ENCODE results near the gene ERLEC1. TPM values are rescaled to one million over a fixed set of nuclear protein-coding genes. Genes with fewer than 3 reads are reported as not detected.
A peak's percentile ranks its signal among the peaks of the same experiment; 100 is the strongest.

The ERLEC1 gene
- total RNA-seq = 50.6 and 57.0 TPM in 2 replicates
- long read RNA-seq, transcript ERLEC1-201 (14 exons, 2,433 nt) = major isoform, 258 of 362 reads
- long read RNA-seq, transcript ERLEC1-202 (13 exons, 2,271 nt) = minor isoform, 63 of 362 reads
- long read RNA-seq, partial matches to known transcripts = 10 of 362 reads
- long read RNA-seq, other reads (novel, unspliced or antisense) = 30 of 362 reads

DNA sequence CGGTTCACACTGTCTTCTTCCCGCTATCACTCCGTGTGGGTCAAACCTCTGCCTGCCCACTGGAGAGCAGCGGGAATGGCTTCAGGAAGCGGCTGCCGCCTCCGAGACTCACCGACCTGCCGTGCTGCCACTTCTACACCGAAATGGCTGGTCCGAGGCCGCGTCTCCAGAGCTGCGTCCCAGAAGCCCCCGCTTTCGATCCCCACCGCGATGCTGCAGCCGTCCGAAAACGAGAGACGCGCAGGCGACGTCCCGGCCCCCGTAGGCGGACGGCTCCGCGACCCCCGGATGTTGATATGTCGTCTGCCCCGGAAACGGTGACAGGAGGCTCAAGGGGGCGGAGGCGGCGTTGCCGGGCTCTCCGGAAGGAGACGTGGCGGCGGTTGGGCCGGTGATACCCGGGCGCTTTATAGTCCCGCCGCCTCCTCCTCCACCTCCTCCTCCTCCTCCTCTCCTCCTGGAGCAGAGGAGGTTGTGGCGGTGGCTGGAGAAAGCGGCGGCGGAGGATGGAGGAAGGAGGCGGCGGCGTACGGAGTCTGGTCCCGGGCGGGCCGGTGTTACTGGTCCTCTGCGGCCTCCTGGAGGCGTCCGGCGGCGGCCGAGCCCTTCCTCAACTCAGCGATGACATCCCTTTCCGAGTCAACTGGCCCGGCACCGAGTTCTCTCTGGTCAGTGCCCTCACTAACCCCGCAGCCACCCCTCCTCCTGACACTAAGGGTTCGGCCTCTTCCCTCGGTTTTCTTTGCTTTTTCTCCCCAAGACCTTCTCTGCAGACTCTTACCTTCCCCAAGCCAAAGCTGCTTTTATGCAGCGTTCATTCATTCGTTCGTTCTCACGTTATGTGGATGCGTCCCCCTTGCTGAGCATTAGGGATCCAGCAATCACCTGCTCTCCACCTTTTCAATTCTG is at the start of gene ERLEC1, which contains the start of gene ASB3:
TSS of gene ERLEC1 (plus strand) at position 340 of the 909 bp plus-strand sequence. CDS start at position 507, 167 bp downstream.
TSS of gene ASB3 (minus strand) at position 249 of the 909 bp plus-strand sequence. CDS start 21,381 bp downstream, outside the sequence.
- Mint-ChIP-seq H3K27me3 (ENCODE audit: unreplicated experiment) (no peaks in the 10 kb centered on the region), H3K9me3 (ENCODE audit: unreplicated experiment) (no peaks in the 10 kb centered on the region), H3K36me3 (ENCODE audit: unreplicated experiment) (no peaks in the 10 kb centered on the region), H3K27ac (ENCODE audit: unreplicated experiment) (peak within 1 kb of the TSS; percentile 98), H3K4me3 (ENCODE audit: unreplicated experiment) (peak within 1 kb of the TSS; percentile 97), H3K4me1 (ENCODE audit: unreplicated experiment) (peaks cover 41% of the 10 kb centered on the region)
- no peak for TF ChIP-seq CTCF (IDR thresholded peaks at IDR 0.05)
- DNase-seq (ENCODE audit: extremely low spot score, unreplicated experiment) = peak; percentile 95

DNA sequence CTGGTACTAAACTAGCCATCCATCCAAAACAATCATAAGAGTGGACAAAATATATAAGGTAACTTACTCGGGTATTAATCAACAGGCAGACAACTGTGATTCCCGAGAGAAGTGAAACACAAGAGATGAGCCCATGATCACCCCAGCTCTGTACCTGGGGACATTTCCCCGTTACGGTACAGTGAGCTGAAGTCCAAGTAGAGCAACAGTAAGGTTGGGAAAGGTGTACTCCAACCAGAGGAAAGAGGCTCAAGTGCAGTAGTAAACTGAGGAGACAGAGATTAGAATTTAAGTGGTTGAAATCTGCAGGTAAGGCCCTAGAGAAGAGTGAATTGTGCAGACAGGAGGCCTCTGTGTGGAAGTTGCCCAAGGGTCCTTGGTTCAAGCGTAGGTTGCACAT is 49.8 kb upstream of the ERLEC1 start:
- Mint-ChIP-seq H3K4me3 (ENCODE audit: unreplicated experiment) (no peak overlapping the region), H3K9me3 (ENCODE audit: unreplicated experiment) (peaks cover 12% of the 10 kb centered on the region), H3K36me3 (ENCODE audit: unreplicated experiment) (peaks cover 27% of the 10 kb centered on the region), H3K27ac (ENCODE audit: unreplicated experiment) (no peak overlapping the region), H3K4me1 (ENCODE audit: unreplicated experiment) (peaks cover 16% of the 10 kb centered on the region), H3K27me3 (ENCODE audit: unreplicated experiment) (no peaks in the 10 kb centered on the region)
- no peak for DNase-seq (ENCODE audit: extremely low spot score, unreplicated experiment)
- TF ChIP-seq CTCF (IDR thresholded peaks at IDR 0.05) = no peak

- peaks cover 24% of the 10 kb centered on the region for H3K4me1 Mint-ChIP-seq (ENCODE audit: unreplicated experiment)
- H3K9me3 Mint-ChIP-seq (ENCODE audit: unreplicated experiment) = peaks cover 12% of the 10 kb centered on the region
- DNase-seq (ENCODE audit: extremely low spot score, unreplicated experiment) = no peak
- H3K27ac Mint-ChIP-seq (ENCODE audit: unreplicated experiment) = no peak overlapping the region
- H3K4me3 Mint-ChIP-seq (ENCODE audit: unreplicated experiment) = no peak overlapping the region
- no peaks in the 10 kb centered on the region for H3K27me3 Mint-ChIP-seq (ENCODE audit: unreplicated experiment)
- no peak for TF ChIP-seq CTCF (IDR thresholded peaks at IDR 0.05)
- H3K36me3 Mint-ChIP-seq (ENCODE audit: unreplicated experiment) = peaks cover 35% of the 10 kb centered on the region
Observed at GRCh38 chr2:53739032-53739431, 47.8 kb upstream of the ERLEC1 start.

DNA sequence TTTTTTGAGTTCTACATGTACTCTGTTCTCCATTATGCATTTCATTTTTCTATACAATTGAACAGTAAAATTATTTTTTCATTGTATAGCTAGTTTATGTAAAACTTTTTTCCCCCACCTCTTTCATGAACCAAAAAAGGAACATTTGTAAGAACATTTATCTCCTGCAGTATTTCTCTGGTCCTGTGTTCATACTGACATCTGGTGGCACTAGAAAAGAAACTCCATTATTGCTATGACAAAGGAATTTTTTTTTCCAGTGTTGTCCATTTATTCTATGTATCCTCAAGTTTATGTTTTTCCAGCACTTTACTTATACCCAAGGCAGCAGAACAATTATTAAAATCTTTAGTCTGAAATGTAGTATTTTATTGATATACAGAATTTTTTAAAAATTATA is 46.7 kb upstream of the ERLEC1 start:
- H3K4me1 Mint-ChIP-seq (ENCODE audit: unreplicated experiment) = peaks cover 31% of the 10 kb centered on the region
- H3K27ac Mint-ChIP-seq (ENCODE audit: unreplicated experiment) = no peak overlapping the region
- peaks cover 26% of the 10 kb centered on the region for H3K36me3 Mint-ChIP-seq (ENCODE audit: unreplicated experiment)
- DNase-seq (ENCODE audit: extremely low spot score, unreplicated experiment) = no peak
- H3K27me3 Mint-ChIP-seq (ENCODE audit: unreplicated experiment) = no peaks in the 10 kb centered on the region
- peak; percentile 67 for TF ChIP-seq CTCF (IDR thresholded peaks at IDR 0.05)
- no peak overlapping the region for H3K4me3 Mint-ChIP-seq (ENCODE audit: unreplicated experiment)
- peaks cover 4% of the 10 kb centered on the region for H3K9me3 Mint-ChIP-seq (ENCODE audit: unreplicated experiment)

All from osteocyte (in vitro differentiated cells).